Osteoblast (primary cell): Measurements from ENCODE around the gene RSPH9. TPM values are rescaled to one million over a fixed set of nuclear protein-coding genes. Genes with fewer than 3 reads are reported as not detected.

Experiments used
- DNase-seq: peaks from one replicate; pipeline ENCODE4 v3.0.0; 2011; ENCODE audit warnings: low spot score, mixed read lengths; ENCODE audit not compliant: insufficient read length; ENCODE audit errors: missing footprints
- H2AFZ ChIP-seq: 2 replicates; pipeline ENCODE4 v1.6.0; 2011; ENCODE audit warnings: mild to moderate bottlenecking, low read length
- H3K27ac ChIP-seq: 2 replicates; pipeline ENCODE4 v1.5.1; 2011; ENCODE audit warnings: mild to moderate bottlenecking, low read depth, low read length, moderate library complexity
- H3K27me3 ChIP-seq: 2 replicates; pipeline ENCODE4 v1.6.0; 2012; ENCODE audit warnings: mild to moderate bottlenecking, control low read depth, inconsistent platforms, low read length, moderate library complexity; ENCODE audit not compliant: insufficient read depth
- H3K36me3 ChIP-seq: 2 replicates; pipeline ENCODE4 v1.5.1; 2011; ENCODE audit warnings: mild to moderate bottlenecking, low read length, control low read depth, moderate library complexity; ENCODE audit not compliant: insufficient read depth
- H3K4me1 ChIP-seq: 2 replicates; pipeline ENCODE4 v1.5.1; 2011; ENCODE audit warnings: mild to moderate bottlenecking, low read length, control low read depth, moderate library complexity; ENCODE audit not compliant: insufficient read depth
- H3K4me2 ChIP-seq: 2 replicates; pipeline ENCODE4 v1.6.0; 2011; ENCODE audit warnings: mild to moderate bottlenecking, low read length; ENCODE audit not compliant: insufficient read depth
- H3K4me3 ChIP-seq: fragments of 200-600 bp; sonication (generic); 3 replicates; pipeline ENCODE4 v1.5.1; 2012; ENCODE audit warnings: mild to moderate bottlenecking, low read length, inconsistent platforms; ENCODE audit not compliant: insufficient read depth
- H3K79me2 ChIP-seq: 2 replicates; pipeline ENCODE4 v1.6.0; 2012; ENCODE audit warnings: mild to moderate bottlenecking, low read length, control low read depth, inconsistent platforms; ENCODE audit not compliant: insufficient read depth
- H3K9me3 ChIP-seq: 2 replicates; pipeline ENCODE4 v1.5.1; 2011; ENCODE audit warnings: low read depth, low read length, control low read depth
- H4K20me1 ChIP-seq: 2 replicates; pipeline ENCODE4 v1.6.0; 2012; ENCODE audit warnings: mild to moderate bottlenecking, low read length, control low read depth; ENCODE audit not compliant: insufficient read depth
- CTCF ChIP-seq: IDR thresholded peaks from 2 replicates; pipeline ENCODE4 v1.5.1; 2011; ENCODE audit warnings: mild to moderate bottlenecking, low read depth, low read length, moderate library complexity; ENCODE audit errors: extremely low read depth
- total RNA-seq: library from RNA; depleted of rRNA; stranded (reverse); fragments of >200 nt; gene quantifications from 2 replicates; pipeline ENCODE4 v1.2.3, GENCODE V29; 2012

Gene RSPH9
- total RNA-seq, 1 donor, result 0.36 TPM

- Histone ChIP-seq H3K4me3 (no peak overlapping the region), H2AFZ (no peak overlapping the region), H3K27ac (no peak overlapping the region), H3K36me3 (no peaks in the 10 kb centered on the region), H3K79me2 (no peaks in the 10 kb centered on the region), H4K20me1 (no peaks in the 10 kb centered on the region), H3K9me3 (no peaks in the 10 kb centered on the region), H3K27me3 (no peaks in the 10 kb centered on the region), H3K4me2 (no peak overlapping the region), H3K4me1 (peaks cover 15% of the 10 kb centered on the region)
- DNase-seq, result no peak
- no peak for TF ChIP-seq CTCF
These were observed 50.6 kb downstream of the RSPH9 start for GRCh38 chr6:43695215-43695966.

GRCh38 chr6:43695967-43696291 lies 51.1 kb downstream of the RSPH9 start:
- H3K27ac ChIP-seq, result no peak overlapping the region
- H3K9me3 ChIP-seq, result no peaks in the 10 kb centered on the region
- no peaks in the 10 kb centered on the region for H3K79me2 ChIP-seq
- no peak for TF ChIP-seq CTCF
- peaks cover 15% of the 10 kb centered on the region for H3K4me1 ChIP-seq
- no peaks in the 10 kb centered on the region for H3K27me3 ChIP-seq
- H2AFZ ChIP-seq, result no peak overlapping the region
- no peak for DNase-seq
- H3K36me3 ChIP-seq, result no peaks in the 10 kb centered on the region
- H3K4me2 ChIP-seq, result no peak overlapping the region
- H4K20me1 ChIP-seq, result no peaks in the 10 kb centered on the region
- H3K4me3 ChIP-seq, result no peak overlapping the region

- Histone ChIP-seq H3K36me3 (no peaks in the 10 kb centered on the region), H3K27me3 (no peaks in the 10 kb centered on the region), H3K9me3 (no peaks in the 10 kb centered on the region), H3K4me3 (no peak overlapping the region), H4K20me1 (no peaks in the 10 kb centered on the region), H3K79me2 (no peaks in the 10 kb centered on the region), H3K27ac (no peak overlapping the region), H3K4me1 (peaks cover 21% of the 10 kb centered on the region), H3K4me2 (no peak overlapping the region), H2AFZ (no peak overlapping the region)
- TF ChIP-seq CTCF, result no peak
- no peak for DNase-seq
These were observed 52.6 kb downstream of the RSPH9 start for GRCh38 chr6:43697421-43697820.

GRCh38 chr6:43698584-43699349 lies 53.9 kb downstream of the RSPH9 start:
- Histone ChIP-seq H2AFZ (peak overlapping the region; percentile 66), H3K27me3 (no peaks in the 10 kb centered on the region), H4K20me1 (no peaks in the 10 kb centered on the region), H3K4me1 (peaks cover 30% of the 10 kb centered on the region), H3K79me2 (no peaks in the 10 kb centered on the region), H3K4me3 (peak overlapping the region; percentile 4), H3K4me2 (peak overlapping the region; percentile 47), H3K27ac (no peak overlapping the region), H3K9me3 (no peaks in the 10 kb centered on the region), H3K36me3 (no peaks in the 10 kb centered on the region)
- peak; percentile 87 for DNase-seq
- no peak for TF ChIP-seq CTCF
